HepG2 (cell line): ENCODE measurements around the gene NCOA6. TPM values are rescaled to one million over a fixed set of nuclear protein-coding genes. Genes with fewer than 3 reads are reported as not detected.

ENCODE experiments used
- GMEB2 ChIP-seq: IDR thresholded peaks from 2 replicates; pipeline ENCODE4 v1.6.1; 2016; ENCODE audit warnings: missing biosample characterization, missing genetic modification reagents, low read depth
- HDAC2 ChIP-seq: sonication (generic); formaldehyde crosslinking; IDR thresholded peaks from 2 replicates; pipeline ENCODE4 v1.4.0; 2020; ENCODE audit warnings: missing genetic modification reagents
- HOXA7 ChIP-seq: sonication (generic); formaldehyde crosslinking; IDR thresholded peaks from 2 replicates; pipeline ENCODE4 v1.8.1; 2022; ENCODE audit warnings: mild to moderate bottlenecking, missing genetic modification reagents, moderate library complexity
- JUND ChIP-seq: sonication (generic); formaldehyde crosslinking; IDR thresholded peaks from 2 replicates; pipeline ENCODE4 v1.8.0; 2022; ENCODE audit warnings: mild to moderate bottlenecking, missing genetic modification reagents
- KLF6 ChIP-seq: IDR thresholded peaks from 2 replicates; pipeline ENCODE4 v1.8.0; 2016; ENCODE audit warnings: missing biosample characterization, missing genetic modification reagents
- NFYB ChIP-seq: sonication (generic); formaldehyde crosslinking; IDR thresholded peaks from 2 replicates; pipeline ENCODE4 v1.4.0; 2020; ENCODE audit warnings: missing genetic modification reagents
- NR1H2 ChIP-seq: sonication (generic); formaldehyde crosslinking; IDR thresholded peaks from 2 replicates; pipeline ENCODE4 v1.8.1; 2022; ENCODE audit warnings: low read depth, missing genetic modification reagents, borderline replicate concordance
- PCBP2 ChIP-seq: fragments of 200-400 bp; formaldehyde crosslinking; optimal IDR thresholded peaks from 2 replicates; pipeline ENCODE3; 2018; ENCODE audit warnings: low read length, low read depth; ENCODE audit not compliant: poor library complexity, severe bottlenecking
- PRMT3 ChIP-seq: sonication (generic); formaldehyde crosslinking; IDR thresholded peaks from 2 replicates; pipeline ENCODE4 v1.8.1; 2022; ENCODE audit warnings: low read depth, mild to moderate bottlenecking, moderate library complexity, missing genetic modification reagents, borderline replicate concordance
- SALL2 ChIP-seq: sonication (generic); formaldehyde crosslinking; IDR thresholded peaks from 2 replicates; pipeline ENCODE4 v1.8.1; 2023; ENCODE audit warnings: mild to moderate bottlenecking, missing genetic modification reagents, inconsistent platforms
- SIN3B ChIP-seq: fragments of 150-350 bp; IDR thresholded peaks from 2 replicates; pipeline ENCODE4 v1.6.1; 2014; ENCODE audit warnings: low read length
- SPEN ChIP-seq: sonication (generic); formaldehyde crosslinking; IDR thresholded peaks from 2 replicates; pipeline ENCODE4 v1.5.1; 2020; ENCODE audit warnings: low read depth, mild to moderate bottlenecking, missing genetic modification reagents
- ZFP41 ChIP-seq: sonication (generic); formaldehyde crosslinking; IDR thresholded peaks from 2 replicates; pipeline ENCODE4 v1.4.0; 2020; ENCODE audit warnings: mild to moderate bottlenecking, missing genetic modification reagents, borderline replicate concordance
- ZMYM3 ChIP-seq: sonication (generic); formaldehyde crosslinking; IDR thresholded peaks from 2 replicates; pipeline ENCODE4 v1.5.1; 2020; ENCODE audit warnings: mild to moderate bottlenecking, missing genetic modification reagents
- ZNF383 ChIP-seq: sonication (generic); formaldehyde crosslinking; IDR thresholded peaks from 2 replicates; pipeline ENCODE4 v1.4.0; 2020; ENCODE audit warnings: missing genetic modification reagents, mild to moderate bottlenecking, borderline replicate concordance
- ZNF570 ChIP-seq: sonication (generic); formaldehyde crosslinking; IDR thresholded peaks from 2 replicates; pipeline ENCODE4 v1.4.0; 2020; ENCODE audit warnings: mild to moderate bottlenecking, missing genetic modification reagents, borderline replicate concordance
- ZNF572 ChIP-seq: sonication (generic); formaldehyde crosslinking; IDR thresholded peaks from 2 replicates; pipeline ENCODE4 v1.5.1; 2020; ENCODE audit warnings: mild to moderate bottlenecking, missing genetic modification reagents
- ZNF709 ChIP-seq: sonication (generic); formaldehyde crosslinking; IDR thresholded peaks from 2 replicates; pipeline ENCODE4 v1.5.0; 2020; ENCODE audit warnings: mild to moderate bottlenecking, missing genetic modification reagents
- ZNF777 ChIP-seq: sonication (generic); formaldehyde crosslinking; IDR thresholded peaks from 2 replicates; pipeline ENCODE4 v1.4.0; 2020; ENCODE audit warnings: missing genetic modification reagents
- ZNF792 ChIP-seq: IDR thresholded peaks from 2 replicates; pipeline ENCODE4 v1.6.1; 2016
- ZNF841 ChIP-seq: sonication (generic); formaldehyde crosslinking; IDR thresholded peaks from 2 replicates; pipeline ENCODE4 v1.8.1; 2023; ENCODE audit warnings: missing genetic modification reagents, borderline replicate concordance
- polyA plus RNA-seq, 8 experiments: library from polyadenylated mRNA; depleted of rRNA in 3 of 8; stranded (reverse) in 7 of 8; unstranded in 1 of 8; fragments of >200 nt; fragmentation: Illumina TruSeq in 4 of 8; extraction: Trizol in 4 of 8; gene quantifications; 2 replicates each; pipeline versions ENCODE4 v1.2.1 to v1.2.3, GENCODE V29; 2011 to 2016; ENCODE audit warnings: low read depth in 4 of 8, missing spikeins in 1 of 8, mixed read lengths in 1 of 8; ENCODE audit not compliant: insufficient read depth in 1 of 8
- total RNA-seq, 5 experiments: library from RNA; depleted of rRNA; stranded (reverse); fragments of >200 nt; fragmentation: Illumina TruSeq; extraction: Trizol; gene quantifications; 2 replicates each; pipeline ENCODE4 v1.2.3, GENCODE V29; 2016; ENCODE audit warnings: low read depth in 1 of 5
- TF ChIP-seq, protein P1 (sequence below): sonication (generic); formaldehyde crosslinking; IDR thresholded peaks from 2 replicates; pipeline ENCODE4 v1.5.0; 2020; ENCODE audit warnings: missing genetic modification reagents
- TF ChIP-seq, protein P2 (sequence below): sonication (generic); formaldehyde crosslinking; IDR thresholded peaks from 2 replicates; pipeline ENCODE4 v1.8.0; 2022; ENCODE audit warnings: missing genetic modification reagents, mild to moderate bottlenecking, inconsistent platforms, borderline replicate concordance
- TF ChIP-seq, protein P3 (sequence below): sonication (generic); formaldehyde crosslinking; IDR thresholded peaks from 2 replicates; pipeline ENCODE4 v1.4.0; 2020; ENCODE audit warnings: missing genetic modification reagents, mild to moderate bottlenecking, borderline replicate concordance

NCOA6 gene
- total and polyA plus RNA-seq, 2 of the 13 experiments (the other 11 are each of a cell fraction or from before 2014, with no cell fraction given): 11.2 to 29.3 TPM

GRCh38 chr20:34703424-34704176, 121.9 kb downstream of the NCOA6 start (continued):
- TF ChIP-seq ZFP41 (CRISPR knock-in tag) (peak; percentile 71), ZNF792 (CRISPR knock-in tag) (peak; percentile 62), KLF6 (CRISPR knock-in tag) (peak; percentile 7; the same call in 1 of the 2 replicates), ZNF383 (CRISPR knock-in tag) (no peak), HDAC2 (CRISPR knock-in tag) (peak; percentile 67), ZMYM3 (no peak; the same call in 1 of the 2 replicates), JUND (CRISPR knock-in tag) (no peak; the same call in 1 of the 2 replicates), ZNF570 (no peak), GMEB2 (CRISPR knock-in tag) (no peak), NFYB (CRISPR knock-in tag) (no peak), PCBP2 (no peak), NR1H2 (CRISPR knock-in tag) (no peak), SIN3B (no peak), PRMT3 (no peak), ZNF709 (CRISPR knock-in tag) (peak; percentile 3; the same call in 1 of the 2 replicates), ZNF777 (peak; percentile 27), HOXA7 (CRISPR knock-in tag) (0 out of 2 replicates have a peak, but pooled peaks have one; percentile 69), ZNF572 (CRISPR knock-in tag) (0 out of 2 replicates have a peak, but pooled peaks have one; percentile 79), SALL2 (no peak; the same call in 1 of the 2 replicates), ZNF841 (CRISPR knock-in tag) (0 out of 2 replicates have a peak, but pooled peaks have one; percentile 48), SPEN (peak; percentile 68; the same call in 1 of the 2 replicates)
- TF ChIP-seq, protein P1, sequence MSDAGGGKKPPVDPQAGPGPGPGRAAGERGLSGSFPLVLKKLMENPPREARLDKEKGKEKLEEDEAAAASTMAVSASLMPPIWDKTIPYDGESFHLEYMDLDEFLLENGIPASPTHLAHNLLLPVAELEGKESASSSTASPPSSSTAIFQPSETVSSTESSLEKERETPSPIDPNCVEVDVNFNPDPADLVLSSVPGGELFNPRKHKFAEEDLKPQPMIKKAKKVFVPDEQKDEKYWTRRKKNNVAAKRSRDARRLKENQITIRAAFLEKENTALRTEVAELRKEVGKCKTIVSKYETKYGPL (CRISPR knock-in tag): no peak
- TF ChIP-seq, protein P2, sequence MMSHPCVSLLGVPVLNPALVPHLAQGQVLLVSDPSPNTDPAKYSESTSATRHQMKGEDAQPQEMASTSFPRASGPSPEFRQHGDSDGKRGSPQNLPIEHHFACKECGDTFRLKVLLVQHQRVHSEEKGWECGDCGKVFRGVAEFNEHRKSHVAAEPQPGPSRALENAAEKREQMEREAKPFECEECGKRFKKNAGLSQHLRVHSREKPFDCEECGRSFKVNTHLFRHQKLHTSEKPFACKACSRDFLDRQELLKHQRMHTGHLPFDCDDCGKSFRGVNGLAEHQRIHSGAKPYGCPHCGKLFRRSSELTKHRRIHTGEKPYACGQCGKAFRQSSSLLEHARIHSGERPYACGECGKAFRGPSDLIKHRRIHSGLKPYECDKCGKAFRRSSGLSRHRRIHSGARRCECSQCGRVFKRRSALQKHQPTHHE (CRISPR knock-in tag): no peak
- TF ChIP-seq, protein P3, sequence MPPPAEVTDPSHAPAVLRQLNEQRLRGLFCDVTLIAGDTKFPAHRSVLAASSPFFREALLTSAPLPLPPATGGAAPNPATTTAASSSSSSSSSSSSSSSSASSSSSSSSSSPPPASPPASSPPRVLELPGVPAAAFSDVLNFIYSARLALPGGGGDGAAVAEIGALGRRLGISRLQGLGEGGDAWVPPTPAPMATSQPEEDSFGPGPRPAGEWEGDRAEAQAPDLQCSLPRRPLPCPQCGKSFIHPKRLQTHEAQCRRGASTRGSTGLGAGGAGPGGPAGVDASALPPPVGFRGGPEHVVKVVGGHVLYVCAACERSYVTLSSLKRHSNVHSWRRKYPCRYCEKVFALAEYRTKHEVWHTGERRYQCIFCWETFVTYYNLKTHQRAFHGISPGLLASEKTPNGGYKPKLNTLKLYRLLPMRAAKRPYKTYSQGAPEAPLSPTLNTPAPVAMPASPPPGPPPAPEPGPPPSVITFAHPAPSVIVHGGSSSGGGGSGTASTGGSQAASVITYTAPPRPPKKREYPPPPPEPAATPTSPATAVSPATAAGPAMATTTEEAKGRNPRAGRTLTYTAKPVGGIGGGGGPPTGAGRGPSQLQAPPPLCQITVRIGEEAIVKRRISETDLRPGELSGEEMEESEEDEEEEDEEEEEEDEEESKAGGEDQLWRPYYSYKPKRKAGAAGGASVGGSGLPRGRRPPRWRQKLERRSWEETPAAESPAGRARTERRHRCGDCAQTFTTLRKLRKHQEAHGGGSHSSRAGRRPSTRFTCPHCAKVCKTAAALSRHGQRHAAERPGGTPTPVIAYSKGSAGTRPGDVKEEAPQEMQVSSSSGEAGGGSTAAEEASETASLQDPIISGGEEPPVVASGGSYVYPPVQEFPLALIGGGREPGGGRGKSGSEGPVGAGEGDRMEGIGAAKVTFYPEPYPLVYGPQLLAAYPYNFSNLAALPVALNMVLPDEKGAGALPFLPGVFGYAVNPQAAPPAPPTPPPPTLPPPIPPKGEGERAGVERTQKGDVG (CRISPR knock-in tag): peak; percentile 62; the same call in 1 of the 2 replicates
